Activated naive CD4-positive, alpha-beta T cell treated with Interleukin-2 at 50 U/mL for 16 hours (primary cell): ENCODE data around the gene FREM1.

ENCODE experiments used
- DNase-seq: peaks from one replicate; pipeline ENCODE4 v3.0.0-alpha.2; 2020

FREM1 gene

GRCh38 chr9:14813336-14814248 lies 96.6 kb downstream of the FREM1 start:
- no peak for DNase-seq

GRCh38 chr9:14812806-14813205 lies 97.4 kb downstream of the FREM1 start:
- DNase-seq = no peak

- no peak for DNase-seq
These were observed 98.4 kb downstream of the FREM1 start for GRCh38 chr9:14811844-14812243.

GRCh38 chr9:14806941-14807520 lies 103.2 kb downstream of the FREM1 start:
- no peak for DNase-seq

- DNase-seq = no peak
These were observed 111.2 kb downstream of the FREM1 start for GRCh38 chr9:14799030-14799429.

- no peak for DNase-seq
These were observed 112.8 kb downstream of the FREM1 start for GRCh38 chr9:14797435-14797834.

- no peak for DNase-seq
These were observed 116.8 kb downstream of the FREM1 start for GRCh38 chr9:14793389-14793788.

GRCh38 chr9:14790628-14791027 lies 119.6 kb downstream of the FREM1 start:
- DNase-seq = no peak

- no peak for DNase-seq
These were observed 121.4 kb downstream of the FREM1 start for GRCh38 chr9:14788846-14789245.

GRCh38 chr9:14783358-14783757 lies 126.9 kb downstream of the FREM1 start:
- no peak for DNase-seq

GRCh38 chr9:14782286-14783051 lies 127.8 kb downstream of the FREM1 start:
- DNase-seq = no peak

GRCh38 chr9:14780693-14781092 lies 129.5 kb downstream of the FREM1 start:
- DNase-seq = no peak

GRCh38 chr9:14780251-14780650 lies 130.0 kb downstream of the FREM1 start:
- no peak for DNase-seq

- DNase-seq = no peak
These were observed 130.6 kb downstream of the FREM1 start for GRCh38 chr9:14779566-14780022.

- no peak for DNase-seq
These were observed 131.7 kb downstream of the FREM1 start for GRCh38 chr9:14778565-14778964.

GRCh38 chr9:14775917-14776316 lies 134.3 kb downstream of the FREM1 start:
- DNase-seq = no peak

GRCh38 chr9:14770592-14770991 lies 139.6 kb downstream of the FREM1 start:
- DNase-seq = no peak

GRCh38 chr9:14769230-14769571 lies 141.0 kb downstream of the FREM1 start:
- no peak for DNase-seq

GRCh38 chr9:14768405-14769229 lies 141.6 kb downstream of the FREM1 start:
- DNase-seq = no peak

- DNase-seq = no peak
These were observed 143.9 kb downstream of the FREM1 start for GRCh38 chr9:14766299-14766698.

- no peak for DNase-seq
These were observed 148.6 kb downstream of the FREM1 start for GRCh38 chr9:14761584-14761983.

GRCh38 chr9:14760060-14760459 lies 150.2 kb downstream of the FREM1 start:
- DNase-seq = no peak

GRCh38 chr9:14756291-14756690 lies 153.9 kb downstream of the FREM1 start:
- DNase-seq = no peak
